Measurements from ENCODE around the gene RGS13.
"Not testable (repeated sequence)": the region's sequence is repeated elsewhere in the genome, so short reads cannot be mapped to it uniquely, and the experiment has no call there.

Gene RGS13

GRCh38 chr1:192683081-192683480 is 47.1 kb downstream of the RGS13 start:
- DNase-seq, result not testable (repeated sequence)

DNA sequence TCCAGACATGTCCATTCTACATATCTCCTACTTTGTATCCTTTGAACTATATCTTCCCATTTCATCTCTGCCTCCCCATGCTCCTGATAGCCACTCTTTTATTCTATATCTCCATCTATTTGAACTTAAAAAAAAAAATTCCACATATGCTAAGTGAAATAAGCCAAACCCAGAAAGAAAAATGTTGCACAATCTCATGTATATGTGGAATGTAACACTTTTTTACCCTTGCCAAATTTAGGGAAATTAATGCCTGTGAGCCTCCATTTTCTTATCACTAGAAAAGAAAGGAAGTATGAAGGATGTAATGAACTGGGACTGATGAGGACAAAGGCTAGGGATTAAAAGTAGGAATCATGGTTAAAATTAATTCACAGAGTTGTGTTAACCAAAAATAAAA is 53.5 kb downstream of the RGS13 start:
- no peak for DNase-seq

GRCh38 chr1:192691041-192691440 is 55.1 kb downstream of the RGS13 start:
- no peak for DNase-seq

GRCh38 chr1:192696082-192696481 is 60.1 kb downstream of the RGS13 start:
- DNase-seq, result no peak

DNA sequence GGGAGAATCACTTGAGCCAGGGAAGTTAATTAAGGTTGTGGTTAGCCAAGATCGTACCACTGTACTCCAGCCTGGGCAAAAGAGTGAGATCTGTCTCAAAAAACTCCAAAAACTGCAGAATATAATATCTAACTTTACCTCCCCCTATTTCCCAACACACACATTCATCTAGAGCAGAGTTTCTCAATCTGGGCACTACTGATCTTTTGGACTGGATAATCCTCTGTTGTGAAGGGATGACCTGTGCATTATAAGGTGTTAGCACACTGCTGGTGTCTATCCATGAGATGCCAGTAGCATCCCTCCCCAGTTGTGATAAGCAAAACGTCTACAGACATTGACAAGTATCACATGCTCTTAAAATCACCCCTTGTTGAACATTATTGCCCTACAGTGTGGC is 61.8 kb downstream of the RGS13 start:
- no peak for DNase-seq

- no peak for DNase-seq
These were observed 62.8 kb downstream of the RGS13 start for GRCh38 chr1:192698731-192699130.

DNA sequence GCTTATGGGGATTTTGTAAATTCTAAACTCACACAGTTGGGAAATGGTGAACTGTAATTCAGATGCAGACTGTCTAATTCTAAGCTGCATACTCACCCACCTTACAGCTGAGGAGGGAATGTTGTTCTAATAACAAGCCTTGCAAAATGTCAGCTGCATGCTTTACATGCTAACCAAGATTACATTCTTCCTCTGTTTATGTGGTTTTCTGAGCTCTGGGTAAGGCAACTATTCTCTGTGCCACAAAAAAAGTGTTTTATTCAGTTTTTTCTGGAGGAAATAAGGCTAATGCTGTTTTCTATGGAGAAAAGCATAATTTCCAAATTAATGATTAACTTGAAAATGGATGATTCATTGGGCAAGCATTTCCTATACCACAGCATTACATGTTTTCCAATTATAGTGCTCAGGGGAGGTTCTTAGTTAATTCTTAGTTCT is 64.9 kb downstream of the RGS13 start:
- no peak for DNase-seq

GRCh38 chr1:192702212-192702902 is 66.4 kb downstream of the RGS13 start:
- no peak for DNase-seq

DNA sequence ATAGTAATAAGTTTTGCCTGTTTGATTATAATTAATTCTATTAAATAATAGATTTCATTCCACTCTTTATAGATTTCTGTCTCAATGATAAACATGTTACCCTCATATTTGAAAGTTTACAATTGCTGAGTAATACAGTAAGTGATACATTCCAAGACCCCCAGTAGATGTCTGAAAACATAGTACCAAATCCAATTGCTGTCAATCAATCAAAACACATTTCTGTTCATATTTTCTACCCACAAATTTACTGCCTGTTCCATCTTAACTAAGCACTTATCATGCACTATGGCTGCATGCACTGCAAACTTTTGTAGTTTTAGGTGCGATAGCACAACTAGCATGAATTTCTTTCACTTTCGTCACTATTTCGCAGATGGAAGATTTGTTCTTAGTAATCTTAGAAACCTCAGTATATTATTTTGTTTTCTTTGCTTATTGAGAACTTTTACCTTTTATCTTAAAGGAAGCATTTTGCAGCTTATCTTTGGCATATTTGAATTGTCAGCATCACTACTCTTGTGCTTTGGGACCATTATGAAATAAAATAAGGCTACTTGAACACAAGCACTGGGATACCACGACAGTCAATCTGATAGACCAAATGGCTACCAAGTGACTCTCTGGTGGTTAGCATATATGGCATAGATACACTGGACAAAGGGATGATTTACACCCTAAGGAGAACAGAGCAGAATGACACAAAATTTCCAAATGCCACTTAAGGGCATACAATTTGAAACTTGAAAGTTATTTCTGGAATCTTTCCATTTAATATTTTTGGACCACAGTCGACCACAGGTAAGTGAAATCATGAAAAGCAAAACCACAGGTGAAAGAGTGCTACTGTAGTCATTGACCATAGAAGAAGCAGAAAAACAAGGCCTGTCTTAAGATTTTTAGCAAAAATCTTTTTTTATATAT is 67.6 kb downstream of the RGS13 start:
- DNase-seq, result no peak

- DNase-seq, result no peak
These were observed 69.6 kb downstream of the RGS13 start for GRCh38 chr1:192705510-192705909.

- DNase-seq, result no peak
These were observed 71.0 kb downstream of the RGS13 start for GRCh38 chr1:192706936-192707335.

DNA sequence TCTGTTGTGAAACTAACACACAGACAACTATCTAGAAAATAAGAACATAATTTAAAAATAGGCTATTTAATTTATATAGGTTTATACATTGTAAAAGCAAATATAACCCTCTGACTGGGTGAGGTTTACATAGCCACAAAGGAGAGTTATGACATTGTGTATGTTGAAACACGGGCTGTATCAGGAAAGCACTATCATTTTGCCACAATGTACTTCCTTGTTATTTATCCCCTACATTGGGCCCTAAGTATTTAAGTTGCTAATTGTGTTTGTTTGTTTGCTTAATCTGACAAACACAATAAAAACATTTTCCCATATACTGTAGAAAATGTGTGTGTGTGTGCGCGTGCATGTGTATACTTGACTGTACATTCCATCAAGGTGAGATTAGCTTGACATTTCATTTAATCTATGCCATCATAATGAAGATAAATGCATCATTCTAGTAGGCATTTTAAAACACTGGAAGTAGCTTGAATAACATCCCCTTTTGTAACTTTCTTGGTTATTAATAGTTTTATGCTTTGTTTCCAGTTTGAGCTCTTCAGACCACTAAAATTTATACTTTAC is 72.1 kb downstream of the RGS13 start:
- no peak for DNase-seq

- DNase-seq, result no peak
These were observed 73.6 kb downstream of the RGS13 start for GRCh38 chr1:192709544-192709943.

Data from NCI-H446 (cell line).